GM12865 (cell line): ENCODE results near the gene QSOX2.

Experiments used
- DNase-seq: peaks from one replicate; pipeline ENCODE4 v3.0.0; 2010; ENCODE audit warnings: low read depth
- H3K4me3 ChIP-seq: 2 replicates; pipeline ENCODE4 v1.5.1; 2011; ENCODE audit warnings: mild to moderate bottlenecking, low read depth, low read length, control low read depth
- TF ChIP-seq, protein P1 (sequence below): IDR thresholded peaks from 2 replicates; pipeline ENCODE4 v1.5.1; 2011; ENCODE audit warnings: low read length, control low read depth, low read depth, inconsistent platforms; ENCODE audit not compliant: insufficient read depth; ENCODE audit errors: missing control alignments

The QSOX2 gene

DNA sequence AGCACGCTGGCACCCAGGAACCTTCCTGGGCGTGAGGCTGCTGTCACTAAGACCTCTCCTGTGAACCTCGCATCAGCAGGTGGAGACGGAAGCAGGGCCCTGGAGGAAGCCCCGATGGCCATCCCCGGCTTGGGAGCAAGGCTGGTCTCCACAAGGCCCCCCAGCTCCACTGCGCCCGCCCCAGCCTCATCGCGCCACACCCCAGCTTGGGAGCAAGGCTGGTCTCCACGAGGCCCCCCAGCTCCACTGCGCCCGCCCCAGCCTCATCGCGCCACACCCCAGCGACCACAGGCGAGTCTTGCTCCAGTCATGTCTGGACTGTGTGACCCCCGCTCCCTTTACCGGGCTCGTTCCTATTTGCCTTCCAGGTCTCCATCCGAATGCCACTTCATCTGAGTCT, 11.0 kb downstream of the QSOX2 start:
- TF ChIP-seq, protein P1, sequence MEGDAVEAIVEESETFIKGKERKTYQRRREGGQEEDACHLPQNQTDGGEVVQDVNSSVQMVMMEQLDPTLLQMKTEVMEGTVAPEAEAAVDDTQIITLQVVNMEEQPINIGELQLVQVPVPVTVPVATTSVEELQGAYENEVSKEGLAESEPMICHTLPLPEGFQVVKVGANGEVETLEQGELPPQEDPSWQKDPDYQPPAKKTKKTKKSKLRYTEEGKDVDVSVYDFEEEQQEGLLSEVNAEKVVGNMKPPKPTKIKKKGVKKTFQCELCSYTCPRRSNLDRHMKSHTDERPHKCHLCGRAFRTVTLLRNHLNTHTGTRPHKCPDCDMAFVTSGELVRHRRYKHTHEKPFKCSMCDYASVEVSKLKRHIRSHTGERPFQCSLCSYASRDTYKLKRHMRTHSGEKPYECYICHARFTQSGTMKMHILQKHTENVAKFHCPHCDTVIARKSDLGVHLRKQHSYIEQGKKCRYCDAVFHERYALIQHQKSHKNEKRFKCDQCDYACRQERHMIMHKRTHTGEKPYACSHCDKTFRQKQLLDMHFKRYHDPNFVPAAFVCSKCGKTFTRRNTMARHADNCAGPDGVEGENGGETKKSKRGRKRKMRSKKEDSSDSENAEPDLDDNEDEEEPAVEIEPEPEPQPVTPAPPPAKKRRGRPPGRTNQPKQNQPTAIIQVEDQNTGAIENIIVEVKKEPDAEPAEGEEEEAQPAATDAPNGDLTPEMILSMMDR, result no peak
- DNase-seq, result no peak
- H3K4me3 ChIP-seq, result no peak overlapping the region

DNA sequence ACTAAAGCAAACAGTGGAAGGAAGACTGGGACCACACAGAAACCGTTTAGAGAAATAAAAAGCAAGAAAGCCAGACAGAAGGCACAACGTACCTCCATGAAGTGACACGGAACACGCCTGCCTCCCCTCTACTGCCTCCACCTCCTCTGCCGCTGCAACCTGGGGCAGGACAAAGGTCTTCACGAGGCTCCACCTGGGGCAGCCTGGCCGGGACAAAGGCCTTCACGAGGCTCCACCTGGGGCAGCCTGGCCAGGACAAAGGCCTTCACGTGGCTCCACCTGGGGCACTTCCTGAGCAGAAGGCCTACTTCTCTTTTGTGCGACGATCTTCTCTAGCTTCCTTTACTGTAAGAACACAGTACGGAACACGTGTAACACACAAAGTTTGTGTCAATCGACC, 11.7 kb downstream of the QSOX2 start:
- no peak overlapping the region for H3K4me3 ChIP-seq
- TF ChIP-seq, protein P1, result no peak
- DNase-seq, result no peak

DNA sequence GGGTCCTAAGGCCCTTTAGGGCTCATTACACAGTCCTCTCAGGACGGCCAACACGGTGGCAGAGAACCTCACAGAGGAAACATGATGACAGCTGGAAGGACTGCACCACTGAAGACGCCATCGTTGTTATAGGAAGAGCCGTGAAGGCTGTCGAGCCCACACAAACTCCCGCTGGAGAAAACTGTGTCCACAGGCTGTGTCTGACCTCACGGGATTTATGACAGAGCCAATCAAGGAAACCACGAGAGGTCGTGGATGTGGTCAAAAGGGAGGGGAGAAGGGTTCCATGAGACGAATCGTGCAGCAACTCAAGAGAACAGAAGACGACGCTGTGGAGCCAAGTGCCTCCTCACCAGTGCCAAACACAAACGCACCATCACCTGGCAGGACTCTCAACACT, 12.2 kb downstream of the QSOX2 start:
- TF ChIP-seq, protein P1, result no peak
- H3K4me3 ChIP-seq, result no peak overlapping the region
- DNase-seq, result no peak

DNA sequence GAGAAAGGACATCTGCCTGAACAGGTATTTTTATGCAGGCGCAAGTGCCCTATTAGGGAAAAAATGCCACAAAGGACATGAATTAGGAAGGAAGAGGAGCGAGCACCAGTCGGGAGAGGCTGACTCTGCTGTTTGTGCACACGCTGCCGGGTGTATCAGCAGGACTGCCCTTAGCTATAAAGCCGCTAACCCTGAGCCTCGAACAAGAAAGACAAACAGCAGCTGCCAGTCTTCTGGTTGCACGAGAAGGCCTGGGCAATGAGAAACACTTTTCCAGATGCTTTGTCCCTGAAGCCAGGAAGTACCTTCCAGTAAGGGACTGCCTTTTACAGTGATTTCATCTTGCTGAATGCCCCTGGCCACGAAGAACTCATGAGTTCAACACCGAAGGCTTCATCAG, 12.6 kb downstream of the QSOX2 start:
- DNase-seq, result no peak
- TF ChIP-seq, protein P1, result no peak
- H3K4me3 ChIP-seq, result no peak overlapping the region

DNA sequence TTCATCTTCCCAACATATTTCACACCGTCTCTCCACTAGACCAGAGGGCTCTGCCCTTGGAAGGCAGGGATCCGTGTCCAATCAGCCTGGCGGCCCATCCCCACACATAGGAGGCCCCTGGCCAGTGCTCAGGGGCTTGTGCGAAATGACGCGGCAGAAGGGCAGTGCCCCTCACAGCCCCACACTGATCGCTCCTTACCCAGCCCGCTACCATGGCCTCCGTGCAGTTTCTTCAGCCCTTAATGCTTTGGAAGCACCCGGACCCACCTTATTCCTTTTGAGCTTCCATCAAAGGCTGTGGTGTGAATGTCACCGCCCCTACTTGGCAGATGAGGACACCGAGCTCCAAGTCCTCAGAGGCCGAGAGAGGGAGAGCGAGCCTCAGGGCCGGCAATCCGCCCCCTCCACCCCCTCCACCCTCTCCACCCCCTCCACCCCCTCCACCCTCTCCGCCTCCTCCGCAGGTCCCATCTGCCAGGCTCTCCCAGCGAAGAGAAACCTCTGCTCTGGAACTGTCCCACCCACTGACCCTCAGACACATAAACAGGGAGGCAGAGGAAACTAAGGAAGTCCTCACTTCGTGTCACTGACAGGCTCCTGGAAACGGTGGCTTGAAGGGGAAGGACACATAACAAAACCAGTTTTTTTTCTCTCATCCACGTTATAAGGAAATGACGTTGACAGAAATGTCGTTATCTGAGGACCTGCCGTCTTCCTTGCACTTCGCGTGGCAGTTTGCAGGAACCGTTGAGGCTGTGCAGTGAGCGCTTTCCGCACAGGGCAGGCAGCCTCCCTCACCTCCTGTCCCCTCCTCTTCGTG, 13.9 kb downstream of the QSOX2 start:
- DNase-seq, result no peak
- H3K4me3 ChIP-seq, result no peak overlapping the region
- TF ChIP-seq, protein P1, result no peak

DNA sequence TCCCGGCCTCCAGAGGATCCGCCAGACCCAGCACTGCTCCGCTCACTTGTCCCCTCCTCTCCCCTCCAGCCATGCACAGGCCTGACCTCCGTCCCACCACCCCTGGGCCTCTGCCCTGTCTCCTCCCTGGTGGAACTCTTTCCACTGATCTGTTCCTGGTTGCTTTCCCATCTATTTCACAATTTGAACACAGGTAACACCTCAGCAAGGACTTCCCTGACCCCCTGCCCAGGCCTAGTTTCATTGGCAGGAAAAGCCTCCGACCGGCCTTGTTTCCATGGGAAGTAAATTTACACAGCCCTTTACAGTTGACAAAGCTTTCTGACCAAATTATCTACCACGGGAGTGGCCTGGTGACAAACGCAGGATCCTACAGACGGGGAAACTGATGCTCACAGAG, 14.8 kb downstream of the QSOX2 start:
- H3K4me3 ChIP-seq, result no peak overlapping the region
- no peak for DNase-seq
- TF ChIP-seq, protein P1, result no peak

DNA sequence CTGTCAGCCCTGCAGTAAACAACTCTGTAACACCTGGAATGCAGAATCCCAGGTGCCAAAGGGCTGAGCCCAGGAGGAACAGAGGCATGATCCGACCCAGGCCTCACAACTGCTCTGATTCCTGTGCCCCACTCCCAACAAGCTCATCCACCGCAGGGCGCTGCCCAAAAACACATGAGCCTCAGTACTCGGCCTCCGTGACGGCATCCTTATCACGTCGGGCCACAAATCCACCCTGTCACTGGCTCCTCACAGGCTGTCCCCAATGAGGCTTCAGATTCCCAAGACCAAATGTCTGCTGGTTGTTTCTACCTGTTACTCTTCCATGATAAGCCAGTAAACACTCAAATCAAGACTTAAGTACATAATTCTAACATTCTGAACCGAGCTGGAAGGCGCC, 15.2 kb downstream of the QSOX2 start:
- TF ChIP-seq, protein P1, result no peak
- DNase-seq, result no peak
- H3K4me3 ChIP-seq, result no peak overlapping the region
